ENCODE results near the gene LMOD1. TPM values are rescaled to one million over a fixed set of nuclear protein-coding genes. Genes with fewer than 3 reads are reported as not detected.
A peak's percentile ranks its signal among the peaks of the same experiment; 100 is the strongest.

The LMOD1 gene
- total and polyA plus RNA-seq, 2 donors (not counting 3 experiments of a cell fraction or from before 2014, with no cell fraction given): 0.19 to 0.33 TPM

- TF ChIP-seq MAX (IDR thresholded peaks at IDR 0.05; ENCODE audit: insufficient read depth, insufficient read length) (no peak), CTCF (IDR thresholded peaks at IDR 0.05; ENCODE audit: extremely low read depth in 1 of 2, insufficient read depth in 1 of 2, low read depth in 1 of 2, low read length in 2 of 2) (peak; percentile 53 to 67), POLR2AphosphoS5 (IDR thresholded peaks at IDR 0.05; ENCODE audit: insufficient read depth, low read depth, low read length) (no peak)
- Histone ChIP-seq H3K79me2 (ENCODE audit: control insufficient read depth, insufficient read depth, low read length) (no peaks in the 10 kb centered on the region), H3K4me2 (ENCODE audit: insufficient read depth, low read length) (no peak overlapping the region), H4K20me1 (replicated peaks; ENCODE audit: control insufficient read depth, extremely low read depth, insufficient read depth, low read length) (no peaks in the 10 kb centered on the region), H3K27ac (ENCODE audit: insufficient read depth, low read depth, low read length) (no peak overlapping the region), H3K27me3 (ENCODE audit: control insufficient read depth in 2 of 2, insufficient read depth in 2 of 2, low read length in 2 of 2) (no peaks in the 10 kb centered on the region), H3K9me1 (replicated peaks; ENCODE audit: control insufficient read depth, extremely low read depth, insufficient read depth, low read length) (no peaks in the 10 kb centered on the region), H3K36me3 (ENCODE audit: control insufficient read depth in 2 of 2, extremely low read depth in 1 of 2, insufficient read depth in 2 of 2, low read length in 2 of 2) (peaks cover 17 to 25% of the 10 kb centered on the region in 2 experiments), H3K4me3 (replicated peaks in 1 of 3; ENCODE audit: insufficient read depth in 1 of 3, low read depth in 1 of 3, low read length in 3 of 3) (no peak overlapping the region), H3K9me3 (replicated peaks; ENCODE audit: control insufficient read depth, insufficient read depth, low read length) (no peaks in the 10 kb centered on the region), H3K9ac (replicated peaks; ENCODE audit: extremely low read depth, insufficient read depth, low read length) (no peak overlapping the region), H2AFZ (ENCODE audit: low read depth, low read length) (no peak overlapping the region), H3K4me1 (ENCODE audit: control insufficient read depth, extremely low read depth, insufficient read depth, low read length) (no peaks in the 10 kb centered on the region)
- peak; percentile 64 for DNase-seq (ENCODE audit: low read depth, low spot score)
- ChIA-PET CTCF (interaction anchor here (0.6 to 4.4 kb wide), 36 partner anchors 9 to 347 kb away, joined by 3 to 99 read pairs (median 4); partner anchors contain the start of genes IPO9, LMOD1, RNPEP and SHISA4), POLR2A (interaction anchor here (0.5 kb wide), 1 partner anchor 100 kb away, joined by 5 read pairs; no protein-coding TSS in a partner anchor)
- BruUV-seq (replicated peaks): no TSS peak
- intact Hi-C loops (cut with micrococcal nuclease) (no loop called here), dilution Hi-C loops (cut with MboI; ENCODE audit: extremely low pct_ligation_motif_present, low sequenced_read_pairs) (no loop called here)
- peak; percentile 90 for FAIRE-seq
Observed at GRCh38 chr1:201877877-201878401, 68.4 kb downstream of the LMOD1 start.

Measured in endothelial cell of umbilical vein (primary cell).